HEK293 (cell line): ENCODE results near the gene SLA2.

Experiments
- CTCF ChIA-PET: fragments of 350-600 bp; formaldehyde crosslinking; extraction: SDS; loops from one replicate; lab custom pipeline; 2021; ENCODE audit warnings: antibody characterized with exemption; lab: Yijun Ruan, JAX
- POLR2A ChIA-PET: fragments of 300-600 bp; formaldehyde crosslinking; extraction: SDS; loops from one replicate; lab custom pipeline; 2020; ENCODE audit warnings: antibody characterized with exemption, inconsistent platforms; lab: Yijun Ruan, JAX
- H3K27ac ChIP-seq: fragments of 200-500 bp; sonication (Bioruptor generic); 2 replicates; pipeline ENCODE4 v1.5.1; 2014; ENCODE audit warnings: low read depth, low read length, control low read depth, inconsistent platforms; ENCODE audit errors: extremely low read depth
- H3K36me3 ChIP-seq, 2 experiments: fragments of 200-500 bp in 1 of 2; sonication (Bioruptor generic) in 1 of 2; 1 replicate in 1 of 2; 2 replicates in 1 of 2; pipeline ENCODE4 v1.5.1; 2014 to 2017; ENCODE audit warnings: inconsistent platforms in 2 of 2, low read length in 2 of 2; ENCODE audit not compliant: control insufficient read depth in 2 of 2, insufficient read depth in 1 of 2
- H3K4me1 ChIP-seq: fragments of 200-500 bp; sonication (Bioruptor generic); 2 replicates; pipeline ENCODE4 v1.5.1; 2014; ENCODE audit warnings: mild to moderate bottlenecking, low read length, inconsistent platforms; ENCODE audit not compliant: control insufficient read depth, insufficient read depth
- H3K4me3 ChIP-seq: 2 replicates; pipeline ENCODE4 v1.5.1; 2011; ENCODE audit warnings: low read depth, mild to moderate bottlenecking, control low read depth, low read length, moderate library complexity
- H3K9me3 ChIP-seq: fragments of 200-500 bp; sonication (Bioruptor generic); 2 replicates; pipeline ENCODE4 v1.5.1; 2014; ENCODE audit warnings: low read depth, low read length, inconsistent platforms; ENCODE audit not compliant: control insufficient read depth, insufficient read depth
- AEBP2 ChIP-seq: fragments of 450-650 bp; formaldehyde crosslinking; IDR thresholded peaks from 2 replicates; pipeline ENCODE4 v1.5.1; 2016; ENCODE audit warnings: missing biosample characterization, missing genetic modification characterization, borderline replicate concordance
- BCL11A ChIP-seq: fragments of 450-650 bp; formaldehyde crosslinking; IDR thresholded peaks from 2 replicates; pipeline ENCODE4 v1.5.1; 2016; ENCODE audit warnings: low read depth, missing biosample characterization, missing genetic modification characterization
- FEZF1 ChIP-seq: fragments of 450-650 bp; formaldehyde crosslinking; IDR thresholded peaks from 2 replicates; pipeline ENCODE4 v1.5.1; 2016; ENCODE audit warnings: missing biosample characterization, missing genetic modification characterization
- HOXA7 ChIP-seq: sonication (generic); formaldehyde crosslinking; IDR thresholded peaks from 2 replicates; pipeline ENCODE4 v1.8.1; 2022; ENCODE audit warnings: missing genetic modification reagents, borderline replicate concordance
- SCRT1 ChIP-seq: fragments of 450-650 bp; formaldehyde crosslinking; IDR thresholded peaks from 2 replicates; pipeline ENCODE4 v1.5.1; 2016; ENCODE audit warnings: missing biosample characterization, missing genetic modification characterization, borderline replicate concordance
- SCRT2 ChIP-seq: fragments of 450-650 bp; formaldehyde crosslinking; IDR thresholded peaks from 2 replicates; pipeline ENCODE4 v1.5.1; 2016; ENCODE audit warnings: missing biosample characterization, missing genetic modification characterization
- ZBTB7A ChIP-seq: fragments of 450-650 bp; formaldehyde crosslinking; IDR thresholded peaks from 2 replicates; pipeline ENCODE4 v1.5.1; 2016; ENCODE audit warnings: low read depth, missing biosample characterization, missing genetic modification characterization
- ZFP3 ChIP-seq: fragments of 450-650 bp; formaldehyde crosslinking; IDR thresholded peaks from 2 replicates; pipeline ENCODE4 v1.5.1; 2016; ENCODE audit warnings: low read depth, missing biosample characterization, missing genetic modification characterization
- ZIC2 ChIP-seq: fragments of 450-650 bp; formaldehyde crosslinking; IDR thresholded peaks from 2 replicates; pipeline ENCODE4 v1.5.1; 2016; ENCODE audit warnings: missing biosample characterization, missing genetic modification characterization
- ZNF138 ChIP-seq: fragments of 450-650 bp; formaldehyde crosslinking; IDR thresholded peaks from 2 replicates; pipeline ENCODE4 v1.5.1; 2016; ENCODE audit warnings: missing biosample characterization, missing genetic modification characterization, borderline replicate concordance
- ZNF155 ChIP-seq: fragments of 450-650 bp; formaldehyde crosslinking; IDR thresholded peaks from 2 replicates; pipeline ENCODE4 v1.5.1; 2016; ENCODE audit warnings: missing biosample characterization, missing genetic modification characterization
- ZNF184 ChIP-seq: fragments of 450-650 bp; IDR thresholded peaks from 2 replicates; pipeline ENCODE4 v1.5.1; 2018; ENCODE audit warnings: missing biosample characterization, mild to moderate bottlenecking, missing genetic modification characterization
- ZNF302 ChIP-seq: fragments of 450-650 bp; formaldehyde crosslinking; IDR thresholded peaks from 2 replicates; pipeline ENCODE4 v1.5.1; 2016; ENCODE audit warnings: missing biosample characterization, missing genetic modification characterization, low read depth
- ZNF324 ChIP-seq: fragments of 450-650 bp; formaldehyde crosslinking; IDR thresholded peaks from 2 replicates; pipeline ENCODE4 v1.5.1; 2016; ENCODE audit warnings: missing biosample characterization, missing genetic modification characterization
- ZNF423 ChIP-seq: fragments of 450-650 bp; formaldehyde crosslinking; IDR thresholded peaks from 2 replicates; pipeline ENCODE4 v1.5.1; 2016; ENCODE audit warnings: missing biosample characterization, missing genetic modification characterization
- ZNF433 ChIP-seq: fragments of 450-650 bp; formaldehyde crosslinking; IDR thresholded peaks from 2 replicates; pipeline ENCODE4 v1.5.1; 2016; ENCODE audit warnings: missing biosample characterization, missing genetic modification characterization, low read depth
- ZNF514 ChIP-seq: fragments of 450-650 bp; formaldehyde crosslinking; IDR thresholded peaks from 2 replicates; pipeline ENCODE4 v1.5.1; 2016; ENCODE audit warnings: missing biosample characterization, missing genetic modification characterization
- ZNF530 ChIP-seq: fragments of 450-650 bp; formaldehyde crosslinking; IDR thresholded peaks from 2 replicates; pipeline ENCODE4 v1.5.1; 2016; ENCODE audit warnings: low read depth, missing biosample characterization, missing genetic modification characterization
- ZNF549 ChIP-seq: fragments of 450-650 bp; IDR thresholded peaks from 2 replicates; pipeline ENCODE4 v1.5.1; 2018; ENCODE audit warnings: missing biosample characterization, missing genetic modification characterization, mild to moderate bottlenecking, inconsistent platforms, moderate library complexity
- ZNF558 ChIP-seq: fragments of 450-650 bp; formaldehyde crosslinking; IDR thresholded peaks from 2 replicates; pipeline ENCODE4 v1.5.1; 2016; ENCODE audit warnings: missing biosample characterization, missing genetic modification characterization
- ZNF560 ChIP-seq: fragments of 450-650 bp; formaldehyde crosslinking; IDR thresholded peaks from 2 replicates; pipeline ENCODE4 v1.5.1; 2017; ENCODE audit warnings: missing biosample characterization, missing genetic modification characterization, borderline replicate concordance
- ZNF621 ChIP-seq: fragments of 450-650 bp; formaldehyde crosslinking; IDR thresholded peaks from 2 replicates; pipeline ENCODE4 v1.5.1; 2017; ENCODE audit warnings: missing biosample characterization, missing genetic modification characterization
- ZNF626 ChIP-seq: fragments of 450-650 bp; sonication (Bioruptor Pico); formaldehyde crosslinking; IDR thresholded peaks from 2 replicates; pipeline ENCODE4 v1.5.1; 2018; ENCODE audit warnings: missing biosample characterization, missing genetic modification characterization, inconsistent platforms
- ZNF658 ChIP-seq: fragments of 450-650 bp; formaldehyde crosslinking; IDR thresholded peaks from 2 replicates; pipeline ENCODE4; 2016; ENCODE audit warnings: missing biosample characterization, missing genetic modification characterization

The SLA2 gene

GRCh38 chr20:36614781-36615557, 31.0 kb downstream of the SLA2 start:
- Histone ChIP-seq H3K9me3 (no peaks in the 10 kb centered on the region), H3K36me3 (peaks cover 16 to 57% of the 10 kb centered on the region in 2 experiments; a peak in 2 of 3 replicates), H3K4me1 (no peaks in the 10 kb centered on the region), H3K4me3 (no peak overlapping the region), H3K27ac (no peak overlapping the region)
- no peak for TF ChIP-seq ZNF530
- no peak for TF ChIP-seq HOXA7 (CRISPR knock-in tag)
- TF ChIP-seq ZNF138, result no peak
- no peak for TF ChIP-seq BCL11A
- TF ChIP-seq ZBTB7A (tag by site-specific recombination), result no peak
- TF ChIP-seq ZNF302 (tag by site-specific recombination), result no peak
- TF ChIP-seq ZFP3 (tag by site-specific recombination), result no peak
- TF ChIP-seq ZNF514 (tag by site-specific recombination), result no peak
- no peak for TF ChIP-seq ZNF621 (tag by site-specific recombination)
- TF ChIP-seq ZNF558 (tag by site-specific recombination), result no peak
- TF ChIP-seq ZNF626, result no peak
- TF ChIP-seq ZNF324 (tag by site-specific recombination), result no peak
- no peak for TF ChIP-seq ZNF155 (tag by site-specific recombination)
- TF ChIP-seq ZNF423, result no peak
- no peak for TF ChIP-seq ZNF560 (tag by site-specific recombination)
- no peak for TF ChIP-seq ZNF549 (tag by site-specific recombination)
- TF ChIP-seq ZNF184 (tag by site-specific recombination), result no peak
- no peak for TF ChIP-seq AEBP2 (tag by site-specific recombination)
- no peak for TF ChIP-seq ZNF658 (tag by site-specific recombination)
- CTCF ChIA-PET, result interaction anchor here (0.7 to 1.4 kb wide), 2 partner anchors 9 to 10 kb away, joined by 3 to 4 read pairs; partner anchors contain the start of gene RAB5IF
- POLR2A ChIA-PET, result interaction anchor here (0.9 kb wide), 1 partner anchor 10 kb away, joined by 3 read pairs; the partner anchor contains the start of gene RAB5IF

- H3K27ac ChIP-seq, result no peak overlapping the region
- TF ChIP-seq FEZF1 (tag by site-specific recombination) (no peak), ZIC2 (peak; percentile 69), SCRT1 (tag by site-specific recombination) (peak; percentile 90), SCRT2 (tag by site-specific recombination) (peak; percentile 95), ZNF433 (tag by site-specific recombination) (no peak)
- H3K4me3 ChIP-seq, result no peak overlapping the region
- no peaks in the 10 kb centered on the region for H3K4me1 ChIP-seq
- H3K36me3 ChIP-seq, result peaks cover 24 to 67% of the 10 kb centered on the region in 2 experiments; a peak in 2 of 3 replicates
- ChIA-PET POLR2A (interaction anchor here (0.5 to 1.6 kb wide), 4 partner anchors 9 to 616 kb away, joined by 3 to 4 read pairs (median 3); partner anchors contain the start of genes DSN1 and RAB5IF), CTCF (interaction anchor here (0.6 to 3.2 kb wide), 6 partner anchors 8 to 159 kb away, joined by 3 to 13 read pairs (median 4); partner anchors contain the start of gene RAB5IF)
- no peaks in the 10 kb centered on the region for H3K9me3 ChIP-seq
Observed at GRCh38 chr20:36613974-36614373, 32.0 kb downstream of the SLA2 start.
